ENCODE results near the gene TBC1D8.

DNA sequence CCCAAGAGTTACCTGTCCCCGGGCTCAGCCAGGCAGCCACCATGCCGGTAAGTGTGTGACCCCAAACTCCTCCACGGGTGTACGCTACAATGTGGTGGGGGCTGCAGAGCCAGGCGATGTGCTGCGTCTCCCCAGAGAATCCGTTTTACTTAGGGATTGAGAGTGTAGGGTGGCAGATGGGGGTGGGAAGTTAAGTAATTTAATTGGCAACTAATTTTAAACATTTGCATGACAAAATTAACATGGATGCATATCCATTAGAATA is 175.7 kb downstream of the TBC1D8 start:
- TF ChIP-seq POLR2A (IDR thresholded peaks at IDR 0.05), result no peak
- TF ChIP-seq, protein P1, sequence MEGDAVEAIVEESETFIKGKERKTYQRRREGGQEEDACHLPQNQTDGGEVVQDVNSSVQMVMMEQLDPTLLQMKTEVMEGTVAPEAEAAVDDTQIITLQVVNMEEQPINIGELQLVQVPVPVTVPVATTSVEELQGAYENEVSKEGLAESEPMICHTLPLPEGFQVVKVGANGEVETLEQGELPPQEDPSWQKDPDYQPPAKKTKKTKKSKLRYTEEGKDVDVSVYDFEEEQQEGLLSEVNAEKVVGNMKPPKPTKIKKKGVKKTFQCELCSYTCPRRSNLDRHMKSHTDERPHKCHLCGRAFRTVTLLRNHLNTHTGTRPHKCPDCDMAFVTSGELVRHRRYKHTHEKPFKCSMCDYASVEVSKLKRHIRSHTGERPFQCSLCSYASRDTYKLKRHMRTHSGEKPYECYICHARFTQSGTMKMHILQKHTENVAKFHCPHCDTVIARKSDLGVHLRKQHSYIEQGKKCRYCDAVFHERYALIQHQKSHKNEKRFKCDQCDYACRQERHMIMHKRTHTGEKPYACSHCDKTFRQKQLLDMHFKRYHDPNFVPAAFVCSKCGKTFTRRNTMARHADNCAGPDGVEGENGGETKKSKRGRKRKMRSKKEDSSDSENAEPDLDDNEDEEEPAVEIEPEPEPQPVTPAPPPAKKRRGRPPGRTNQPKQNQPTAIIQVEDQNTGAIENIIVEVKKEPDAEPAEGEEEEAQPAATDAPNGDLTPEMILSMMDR (IDR thresholded peaks at IDR 0.05), result no peak

Data from esophagus squamous epithelium (tissue), 4 donors.